Bronchial epithelial cell (primary cell): ENCODE results near the gene ACTR3C. TPM values are rescaled to one million over a fixed set of nuclear protein-coding genes. Genes with fewer than 3 reads are reported as not detected.
A peak's percentile ranks its signal among the peaks of the same experiment; 100 is the strongest.
"Not testable (repeated sequence)": the region's sequence is repeated elsewhere in the genome, so short reads cannot be mapped to it uniquely, and the experiment has no call there.

Experiments used
- DNase-seq: peaks from one replicate; pipeline ENCODE4 v3.0.0-alpha.2; 2010; ENCODE audit warnings: low read depth
- FAIRE-seq: peaks from 2 replicates; lab custom pipeline; 2011; peaks lifted over from hg19 to GRCh38; lab: Jason Lieb, UNC
- H3K27me3 ChIP-seq: 2 replicates; pipeline ENCODE4 v1.5.1; 2011; ENCODE audit warnings: low read length; ENCODE audit not compliant: control insufficient read depth, insufficient read depth
- H3K36me3 ChIP-seq: 2 replicates; pipeline ENCODE4 v1.5.1; 2011; ENCODE audit warnings: low read length; ENCODE audit not compliant: control insufficient read depth, insufficient read depth
- H3K4me3 ChIP-seq: 2 replicates; pipeline ENCODE4 v1.5.1; 2011; ENCODE audit warnings: mild to moderate bottlenecking, low read depth, low read length, control low read depth
- total RNA-seq: library from RNA; depleted of rRNA; stranded (reverse); fragments of >200 nt; gene quantifications from 2 replicates; pipeline ENCODE4 v1.2.1, GENCODE V29; 2014
- TF ChIP-seq, protein P1 (sequence below): IDR thresholded peaks from 2 replicates; pipeline ENCODE4 v1.5.1; 2011; ENCODE audit warnings: mild to moderate bottlenecking, moderate library complexity, low read length, control low read depth, inconsistent platforms; ENCODE audit not compliant: insufficient read depth, severe bottlenecking

ACTR3C gene
- total RNA-seq, 1 donor from 2014 or later = 4.2 TPM

DNA sequence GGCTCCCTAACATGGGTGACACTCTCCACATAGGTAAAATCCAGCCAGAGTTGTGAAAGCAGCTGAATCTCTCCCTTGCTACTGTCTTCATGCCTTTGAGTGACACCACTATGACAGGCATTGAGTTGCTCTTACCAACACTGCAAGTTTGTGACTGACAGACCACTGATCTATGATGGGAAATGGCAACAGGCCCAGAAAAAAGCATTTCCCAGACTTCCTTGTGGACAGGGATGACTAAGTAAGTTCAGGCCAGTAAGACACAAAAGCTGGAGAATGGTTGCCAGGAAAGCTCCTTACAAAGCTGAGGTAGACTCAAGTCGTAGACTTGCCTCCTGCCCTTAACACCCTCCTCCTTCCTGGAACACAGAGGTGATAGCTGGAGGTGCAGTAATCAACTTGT, 20.4 kb downstream of the ACTR3C start:
- not testable (repeated sequence) for H3K4me3 ChIP-seq, H3K36me3 ChIP-seq, H3K27me3 ChIP-seq, FAIRE-seq
- DNase-seq = peak; percentile 66

DNA sequence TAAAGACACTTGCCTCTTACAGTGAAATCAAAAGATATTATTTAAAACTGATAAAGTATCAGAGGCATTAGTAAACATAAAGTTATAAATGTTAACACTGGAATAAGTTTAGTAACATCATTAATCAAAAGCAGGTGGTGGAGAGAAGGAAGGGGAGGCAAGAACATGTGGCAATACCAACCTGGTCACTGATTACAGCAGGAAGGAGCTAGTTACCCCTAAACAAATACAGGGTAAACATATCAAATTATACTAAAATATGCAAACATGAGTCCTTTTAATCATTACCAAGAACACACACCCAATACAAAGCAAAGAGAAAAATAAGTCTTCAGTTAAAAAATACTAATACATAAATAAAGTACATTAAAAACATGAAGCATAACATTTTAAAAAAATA, 25.4 kb downstream of the ACTR3C start:
- not testable (repeated sequence) for DNase-seq, H3K36me3 ChIP-seq, H3K27me3 ChIP-seq, H3K4me3 ChIP-seq, FAIRE-seq

DNA sequence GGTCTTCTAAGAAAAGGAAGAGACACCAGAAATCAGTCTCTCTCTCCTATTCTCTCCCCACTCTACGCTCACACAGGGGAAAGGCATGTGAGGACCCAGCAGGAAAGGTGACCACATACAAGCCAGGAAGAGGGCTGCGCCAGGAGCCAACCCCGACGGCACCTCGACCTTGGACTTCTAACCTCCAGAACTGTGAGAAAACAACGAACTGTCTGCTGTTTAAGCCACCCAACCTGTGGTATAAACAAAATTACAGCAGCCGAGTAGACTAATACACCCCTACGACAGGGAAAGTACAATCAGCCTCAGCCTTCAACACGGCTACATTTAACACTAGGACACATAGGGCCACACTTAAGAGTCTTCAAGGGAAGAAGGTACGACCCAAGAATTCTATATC, 26.5 kb downstream of the ACTR3C start:
- not testable (repeated sequence) for H3K36me3 ChIP-seq, DNase-seq, FAIRE-seq, H3K27me3 ChIP-seq, H3K4me3 ChIP-seq

DNA sequence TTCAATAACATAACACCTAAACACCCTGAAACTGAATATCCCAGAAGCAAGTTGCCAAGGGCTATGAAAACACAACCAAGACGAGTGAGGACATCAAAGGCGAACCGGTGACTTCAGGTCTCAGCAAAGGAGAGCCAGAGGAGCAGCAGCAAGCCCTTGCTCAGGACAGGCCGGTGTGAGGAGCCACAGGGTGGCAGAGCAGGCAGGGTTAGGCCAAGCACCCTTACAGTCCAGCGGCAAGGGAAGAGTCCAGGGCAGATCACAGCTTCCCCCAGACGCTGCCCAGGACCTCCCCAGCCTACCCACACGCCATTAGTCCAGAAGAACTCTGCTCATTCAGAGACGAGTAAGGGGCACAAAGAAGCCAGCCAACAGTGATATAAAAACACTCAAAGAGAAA, 27.7 kb downstream of the ACTR3C start:
- H3K4me3 ChIP-seq, FAIRE-seq, H3K36me3 ChIP-seq, DNase-seq, H3K27me3 ChIP-seq: not testable (repeated sequence)

DNA sequence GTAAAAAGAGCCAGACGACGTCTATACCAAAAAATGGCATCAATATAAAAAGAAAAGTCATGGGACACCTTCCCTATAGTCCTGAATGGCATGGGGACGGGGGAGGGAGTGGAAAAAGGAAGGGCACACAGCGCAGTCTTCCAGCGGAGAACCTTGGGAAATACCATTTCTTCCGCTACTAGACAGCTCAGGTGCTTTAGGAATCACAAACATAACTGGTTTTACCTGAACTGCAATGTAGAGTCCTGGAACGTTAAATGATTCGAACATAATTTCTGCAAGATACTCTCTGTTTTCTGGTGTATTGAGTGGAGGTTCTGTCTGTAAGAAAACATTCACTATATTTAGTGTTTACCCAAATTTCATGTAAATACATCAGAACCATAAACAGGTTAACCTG, 28.3 kb downstream of the ACTR3C start:
- H3K36me3 ChIP-seq, DNase-seq, FAIRE-seq, H3K27me3 ChIP-seq, H3K4me3 ChIP-seq: not testable (repeated sequence)

DNA sequence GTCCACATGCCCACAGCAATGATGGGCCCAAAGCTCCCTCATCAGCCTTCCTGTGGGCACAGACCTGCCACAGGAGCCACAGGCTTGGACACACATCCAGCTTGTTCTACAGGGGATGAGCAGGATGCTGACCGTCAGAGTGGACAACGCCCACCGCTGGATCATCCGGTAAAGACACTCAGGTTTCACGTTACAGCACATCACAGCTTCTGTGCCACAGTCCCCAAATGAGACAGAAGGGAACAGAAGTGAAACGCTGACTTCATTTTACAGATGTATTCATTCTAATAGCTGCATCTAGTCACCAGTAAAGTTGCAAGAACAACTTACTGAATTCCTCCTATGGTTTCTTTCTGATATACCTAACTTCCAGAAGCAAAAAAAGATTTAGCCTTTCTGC, 33.0 kb downstream of the ACTR3C start:
- H3K4me3 ChIP-seq, FAIRE-seq, H3K36me3 ChIP-seq, H3K27me3 ChIP-seq, DNase-seq: not testable (repeated sequence)

DNA sequence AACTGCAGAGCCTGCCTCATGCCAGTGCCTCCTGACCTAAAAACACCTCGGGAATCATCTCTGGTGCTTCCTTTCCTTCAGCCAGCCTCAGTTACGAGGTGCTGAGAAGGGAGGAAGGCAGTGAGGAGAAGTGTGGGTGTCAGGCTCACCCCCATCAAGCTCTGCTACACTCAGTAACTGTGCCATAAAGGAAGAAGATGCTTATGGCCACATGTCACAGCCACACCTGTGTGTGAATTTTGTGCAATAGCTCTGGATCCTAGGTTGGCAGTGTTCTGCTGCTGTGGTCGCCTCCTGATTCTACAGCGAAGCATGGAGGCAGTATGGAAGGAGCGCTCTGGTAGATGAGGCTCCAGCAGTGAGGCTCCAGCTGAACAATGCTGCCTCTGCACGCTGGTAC, 34.5 kb downstream of the ACTR3C start:
- H3K27me3 ChIP-seq, H3K36me3 ChIP-seq, FAIRE-seq, H3K4me3 ChIP-seq, DNase-seq: not testable (repeated sequence)

DNA sequence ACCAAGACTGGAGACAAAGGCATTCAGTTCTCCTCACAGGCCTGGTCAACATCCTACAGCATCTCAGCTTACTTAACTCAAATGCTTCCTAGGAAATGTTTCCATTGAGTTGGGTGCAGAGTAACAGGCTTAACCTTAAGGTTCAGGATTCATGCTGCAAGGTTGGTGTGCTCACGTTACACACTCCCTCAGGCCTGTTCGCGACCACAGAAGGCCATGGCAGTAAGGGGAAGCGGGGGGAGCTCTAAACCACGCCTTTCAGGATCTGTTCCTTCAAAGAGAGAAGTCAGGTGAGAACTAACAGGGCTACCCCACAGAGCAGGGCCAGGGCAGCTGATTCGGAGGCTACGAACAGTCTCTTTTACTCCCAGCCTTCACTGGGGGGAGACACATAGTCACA, 35.5 kb downstream of the ACTR3C start:
- not testable (repeated sequence) for DNase-seq, H3K27me3 ChIP-seq, H3K4me3 ChIP-seq, FAIRE-seq, H3K36me3 ChIP-seq

DNA sequence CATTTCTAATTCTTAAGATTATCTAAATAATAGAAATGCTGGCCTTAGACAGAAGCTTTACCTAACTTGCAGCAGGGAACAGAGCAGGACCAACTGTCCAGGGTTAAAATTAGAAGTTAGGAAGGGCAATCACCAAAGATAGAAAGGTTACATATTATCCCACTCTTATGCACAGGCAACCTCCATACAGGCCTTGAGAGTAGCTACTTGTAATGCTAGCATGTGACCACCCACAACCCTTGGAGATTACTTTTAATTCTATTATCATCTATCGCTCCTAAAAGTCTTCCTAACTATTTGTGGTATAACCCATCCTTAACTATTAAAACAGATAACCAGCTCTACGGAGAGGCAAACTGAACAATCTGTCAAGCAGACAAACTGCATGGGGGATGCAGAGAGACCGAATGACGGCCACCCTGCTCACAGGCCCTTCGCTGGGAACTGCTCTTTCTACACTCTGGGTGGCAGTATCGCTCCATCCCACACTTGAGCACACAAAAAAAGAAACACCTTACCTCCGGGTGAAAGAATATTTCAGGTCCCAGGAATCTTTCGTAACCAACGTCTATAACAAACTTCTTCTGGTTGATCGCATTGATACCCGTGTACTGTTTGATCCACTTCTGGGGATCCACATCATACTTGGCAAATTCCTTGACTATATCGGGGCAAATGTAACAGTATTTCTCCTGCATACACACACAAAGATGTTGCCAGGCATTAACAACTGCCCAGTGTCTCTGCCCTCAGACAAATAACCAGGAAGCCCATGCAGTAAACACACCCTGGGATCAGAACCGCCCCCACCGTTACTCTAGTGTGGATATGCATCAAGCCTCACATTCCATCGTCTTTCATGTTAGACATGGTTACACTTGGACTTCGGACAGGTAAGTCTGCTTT, 37.2 kb downstream of the ACTR3C start:
- not testable (repeated sequence) for H3K4me3 ChIP-seq, H3K27me3 ChIP-seq, H3K36me3 ChIP-seq, FAIRE-seq
- peak; percentile 2 for DNase-seq
- TF ChIP-seq, protein P1, sequence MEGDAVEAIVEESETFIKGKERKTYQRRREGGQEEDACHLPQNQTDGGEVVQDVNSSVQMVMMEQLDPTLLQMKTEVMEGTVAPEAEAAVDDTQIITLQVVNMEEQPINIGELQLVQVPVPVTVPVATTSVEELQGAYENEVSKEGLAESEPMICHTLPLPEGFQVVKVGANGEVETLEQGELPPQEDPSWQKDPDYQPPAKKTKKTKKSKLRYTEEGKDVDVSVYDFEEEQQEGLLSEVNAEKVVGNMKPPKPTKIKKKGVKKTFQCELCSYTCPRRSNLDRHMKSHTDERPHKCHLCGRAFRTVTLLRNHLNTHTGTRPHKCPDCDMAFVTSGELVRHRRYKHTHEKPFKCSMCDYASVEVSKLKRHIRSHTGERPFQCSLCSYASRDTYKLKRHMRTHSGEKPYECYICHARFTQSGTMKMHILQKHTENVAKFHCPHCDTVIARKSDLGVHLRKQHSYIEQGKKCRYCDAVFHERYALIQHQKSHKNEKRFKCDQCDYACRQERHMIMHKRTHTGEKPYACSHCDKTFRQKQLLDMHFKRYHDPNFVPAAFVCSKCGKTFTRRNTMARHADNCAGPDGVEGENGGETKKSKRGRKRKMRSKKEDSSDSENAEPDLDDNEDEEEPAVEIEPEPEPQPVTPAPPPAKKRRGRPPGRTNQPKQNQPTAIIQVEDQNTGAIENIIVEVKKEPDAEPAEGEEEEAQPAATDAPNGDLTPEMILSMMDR = peak; percentile 45

DNA sequence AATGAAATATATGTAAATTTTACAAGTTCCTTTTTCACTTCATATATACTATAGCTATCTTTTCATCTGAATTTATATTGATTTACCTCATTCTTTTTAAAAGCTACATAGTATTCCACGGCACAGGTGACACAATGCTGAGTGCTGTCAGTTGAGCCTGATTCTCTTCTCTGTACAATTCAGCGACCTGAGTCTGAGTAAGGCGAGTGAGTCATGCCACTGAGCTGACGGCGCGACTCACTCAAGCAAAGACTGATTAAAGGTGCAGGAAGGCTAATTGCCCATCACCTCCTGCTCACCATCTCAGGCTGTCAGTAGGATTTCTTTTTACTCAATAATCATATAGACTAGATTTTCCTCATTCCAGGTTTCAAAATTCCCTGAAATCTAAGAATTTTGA, 39.7 kb downstream of the ACTR3C start:
- H3K4me3 ChIP-seq, H3K36me3 ChIP-seq, H3K27me3 ChIP-seq, FAIRE-seq: not testable (repeated sequence)
- peak; percentile 19 for DNase-seq

DNA sequence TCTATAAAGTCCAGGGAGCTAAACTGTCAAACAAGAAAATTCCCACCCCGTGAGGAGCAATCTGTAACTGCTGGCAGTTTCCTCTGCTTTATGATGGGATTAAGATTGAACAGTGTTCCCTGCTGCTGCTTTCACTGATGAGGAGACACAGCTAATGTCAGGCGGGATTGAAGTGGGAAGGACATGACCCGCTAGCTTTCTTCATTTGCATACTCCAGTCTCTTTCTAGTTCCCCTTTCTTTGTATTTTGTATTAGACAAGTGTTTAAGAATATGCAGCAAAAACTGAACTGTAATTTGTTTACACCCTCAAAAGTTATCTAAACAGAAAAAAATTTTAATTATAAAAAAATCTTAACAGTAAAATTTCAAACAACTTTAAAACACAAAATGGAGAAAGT, 40.2 kb downstream of the ACTR3C start:
- DNase-seq, H3K27me3 ChIP-seq, H3K4me3 ChIP-seq, H3K36me3 ChIP-seq, FAIRE-seq: not testable (repeated sequence)

DNA sequence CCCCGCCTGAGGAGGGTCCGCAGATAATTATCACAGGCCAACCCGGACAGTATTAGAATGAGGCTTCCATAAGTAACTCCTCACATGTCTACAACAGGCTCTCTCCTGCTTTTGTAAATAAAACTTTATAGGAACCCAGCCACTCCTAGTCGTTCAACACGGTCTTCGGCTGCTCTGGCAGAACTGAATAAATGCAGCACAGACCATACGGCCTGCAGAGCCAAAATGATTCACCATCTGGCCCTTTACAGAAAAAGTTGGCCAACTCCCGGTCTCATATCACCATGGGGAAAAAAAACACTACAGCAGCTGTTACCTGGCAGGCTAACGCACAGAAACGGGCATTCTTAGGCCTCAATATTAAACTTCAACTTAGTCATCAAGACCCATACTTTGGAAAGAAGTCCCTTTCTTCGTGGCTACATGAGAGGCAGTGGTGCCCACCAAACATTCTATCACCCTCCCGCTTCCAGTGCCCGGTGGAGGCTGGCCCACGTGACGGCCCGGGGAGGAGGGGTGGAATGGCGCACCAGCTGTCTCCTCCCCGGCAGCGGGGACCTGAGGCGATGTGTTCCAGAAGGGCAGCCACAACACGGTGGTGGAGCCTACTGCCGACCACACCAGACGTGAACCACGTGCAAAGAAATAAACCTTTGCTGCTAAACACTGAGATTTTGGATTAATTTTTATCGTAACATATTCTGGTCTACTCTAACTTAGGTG, 41.5 kb downstream of the ACTR3C start:
- not testable (repeated sequence) for H3K4me3 ChIP-seq, DNase-seq, FAIRE-seq, H3K27me3 ChIP-seq, H3K36me3 ChIP-seq

DNA sequence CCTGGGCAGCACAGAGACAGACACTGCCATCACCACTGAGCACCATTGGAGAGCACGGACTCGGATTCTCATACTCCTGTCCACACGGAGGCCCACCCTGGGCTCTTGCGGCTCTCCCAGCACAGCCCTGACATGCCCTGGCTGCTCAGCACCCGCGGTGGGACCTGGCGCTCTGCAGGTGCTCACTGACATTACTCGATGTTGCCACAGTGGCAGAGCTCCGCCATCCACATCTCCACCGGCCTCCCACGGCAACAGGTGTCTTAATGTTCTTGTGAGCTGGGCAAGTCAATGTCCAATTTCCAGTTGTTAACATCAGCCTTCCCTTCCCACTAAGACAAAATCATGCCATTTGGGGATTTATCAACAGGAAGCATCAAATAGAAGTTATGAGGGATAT, 45.0 kb downstream of the ACTR3C start:
- H3K4me3 ChIP-seq, H3K27me3 ChIP-seq, FAIRE-seq, DNase-seq, H3K36me3 ChIP-seq: not testable (repeated sequence)
